Left kidney (tissue), 8 donors: ENCODE measurements around the gene EDN2. TPM values are rescaled to one million over a fixed set of nuclear protein-coding genes. Genes with fewer than 3 reads are reported as not detected.

Experiments
- DNase-seq: peaks from one replicate; pipeline ENCODE4 v3.0.0-alpha.2; 2013
- long read RNA-seq, 8 donors: transcript quantifications; one replicate each; lab custom pipeline, GENCODE V29; 2026
- polyA plus RNA-seq: library from polyadenylated mRNA; unstranded; fragments of 120-200 nt; gene quantifications from one replicate; pipeline ENCODE4 v1.2.1, GENCODE V29; 2013; ENCODE audit not compliant: insufficient read length

EDN2 gene
- 2.1 TPM for polyA plus RNA-seq
- long read RNA-seq, donor 1, partial matches to known transcripts, result 0 of 1 reads
- long read RNA-seq, donor 1, other reads (novel, unspliced or antisense), result 0 of 1 reads
- long read RNA-seq, donor 2, result 0 reads
- long read RNA-seq, donor 3, partial matches to known transcripts, result 0 of 2 reads
- long read RNA-seq, donor 3, other reads (novel, unspliced or antisense), result 0 of 2 reads
- long read RNA-seq, donor 4, result 0 reads
- long read RNA-seq, donor 5, partial matches to known transcripts, result 0 of 1 reads
- long read RNA-seq, donor 5, other reads (novel, unspliced or antisense), result 0 of 1 reads
- long read RNA-seq, donor 6, partial matches to known transcripts, result 0 of 1 reads
- long read RNA-seq, donor 6, other reads (novel, unspliced or antisense), result 0 of 1 reads
- long read RNA-seq, donor 7, partial matches to known transcripts, result 0 of 3 reads
- long read RNA-seq, donor 7, other reads (novel, unspliced or antisense), result 0 of 3 reads
- long read RNA-seq, donor 8, result 0 reads

- no peak for DNase-seq
Measured at GRCh38 chr1:41484402-41485241, at the start of gene EDN2. EDN2 (minus strand) TSS chr1:41484683; CDS start chr1:41484601, 82 bp downstream.

GRCh38 chr1:41533731-41534080, 49.2 kb upstream of the EDN2 start:
- DNase-seq, result no peak

- no peak for DNase-seq
Measured at GRCh38 chr1:41533016-41533730, 48.7 kb upstream of the EDN2 start.

- no peak for DNase-seq
Measured at GRCh38 chr1:41532206-41532975, 47.9 kb upstream of the EDN2 start.

- no peak for DNase-seq
Measured at GRCh38 chr1:41530411-41530810, 45.9 kb upstream of the EDN2 start.

- DNase-seq, result no peak
Measured at GRCh38 chr1:41529621-41530395, 45.3 kb upstream of the EDN2 start.

GRCh38 chr1:41528726-41529605, 44.5 kb upstream of the EDN2 start:
- no peak for DNase-seq

- no peak for DNase-seq
Measured at GRCh38 chr1:41528106-41528505, 43.6 kb upstream of the EDN2 start.

GRCh38 chr1:41526956-41527561, 42.6 kb upstream of the EDN2 start:
- no peak for DNase-seq

GRCh38 chr1:41525891-41526587, 41.6 kb upstream of the EDN2 start:
- no peak for DNase-seq

- DNase-seq, result no peak
Measured at GRCh38 chr1:41524676-41525675, 40.5 kb upstream of the EDN2 start.

GRCh38 chr1:41523949-41524675, 39.6 kb upstream of the EDN2 start:
- no peak for DNase-seq

- no peak for DNase-seq
Measured at GRCh38 chr1:41523071-41523470, 38.6 kb upstream of the EDN2 start.

GRCh38 chr1:41521766-41522165, 37.3 kb upstream of the EDN2 start:
- no peak for DNase-seq

GRCh38 chr1:41520951-41521752, 36.7 kb upstream of the EDN2 start:
- DNase-seq, result no peak

GRCh38 chr1:41519667-41520066, 35.2 kb upstream of the EDN2 start:
- DNase-seq, result no peak
